MCF 10A (cell line): ENCODE results near the gene PC. TPM values are rescaled to one million over a fixed set of nuclear protein-coding genes. Genes with fewer than 3 reads are reported as not detected.

Source experiments
- BruUV-seq: library from RNA; stranded (reverse); fragments of 400-500 nt; replicated peaks from 2 replicates; lab custom pipeline; 2021; lab: Mats Ljungman, UMichigan
- CTCF ChIA-PET: fragments of 300-600 bp; sonication (Branson Sonifier 250); formaldehyde crosslinking; extraction: SDS; loops from one replicate; lab custom pipeline; 2021; ENCODE audit warnings: antibody characterized with exemption, inconsistent platforms; lab: Yijun Ruan, JAX
- POLR2A ChIA-PET: fragments of 300-600, 350-650 bp; sonication (Branson Sonifier 250); formaldehyde crosslinking; extraction: SDS; loops from one replicate; lab custom pipeline; 2020; ENCODE audit warnings: antibody characterized with exemption, inconsistent platforms; lab: Yijun Ruan, JAX
- DNase-seq: peaks from one replicate; pipeline ENCODE4 v3.0.0-alpha.2; 2018; ENCODE audit not compliant: unreplicated experiment
- H3K27ac Mint-ChIP-seq: one replicate; pipeline ENCODE4 v1.8.0; 2022; ENCODE audit warnings: mild to moderate bottlenecking, low read depth, mixed read lengths; ENCODE audit not compliant: unreplicated experiment
- H3K27me3 Mint-ChIP-seq: one replicate; pipeline ENCODE4 v1.8.0; 2022; ENCODE audit warnings: mixed read lengths; ENCODE audit not compliant: insufficient read depth, unreplicated experiment
- H3K36me3 Mint-ChIP-seq: one replicate; pipeline ENCODE4 v1.8.0; 2022; ENCODE audit warnings: mild to moderate bottlenecking, moderate library complexity, mixed read lengths; ENCODE audit not compliant: insufficient read depth, unreplicated experiment
- H3K4me1 Mint-ChIP-seq: one replicate; pipeline ENCODE4 v1.8.0; 2022; ENCODE audit warnings: mixed read lengths; ENCODE audit not compliant: insufficient read depth, unreplicated experiment
- H3K4me3 Mint-ChIP-seq: one replicate; pipeline ENCODE4 v1.8.0; 2022; ENCODE audit warnings: mild to moderate bottlenecking, moderate library complexity, mixed read lengths; ENCODE audit not compliant: unreplicated experiment
- H3K9me3 Mint-ChIP-seq: one replicate; pipeline ENCODE4 v1.8.0; 2022; ENCODE audit warnings: mixed read lengths; ENCODE audit not compliant: unreplicated experiment
- intact Hi-C: fragments of 100-400 bp; cut with micrococcal nuclease; formaldehyde crosslinking; loops from 2 replicates; pipeline ENCODE4 v1.14.1; 2022
- total RNA-seq: library from RNA; stranded (reverse); gene quantifications from 2 replicates; pipeline ENCODE4 v1.2.3, GENCODE V29; 2022
- TF ChIP-seq, protein P1 (sequence below): fragments of 200-600 bp; IDR thresholded peaks from one replicate; pipeline ENCODE4 v1.8.0; 2022; ENCODE audit warnings: antibody characterized with exemption, mild to moderate bottlenecking; ENCODE audit not compliant: unreplicated experiment

PC gene
- total RNA-seq, 1 experiment from 2014 or later: 37.7 TPM

DNA sequence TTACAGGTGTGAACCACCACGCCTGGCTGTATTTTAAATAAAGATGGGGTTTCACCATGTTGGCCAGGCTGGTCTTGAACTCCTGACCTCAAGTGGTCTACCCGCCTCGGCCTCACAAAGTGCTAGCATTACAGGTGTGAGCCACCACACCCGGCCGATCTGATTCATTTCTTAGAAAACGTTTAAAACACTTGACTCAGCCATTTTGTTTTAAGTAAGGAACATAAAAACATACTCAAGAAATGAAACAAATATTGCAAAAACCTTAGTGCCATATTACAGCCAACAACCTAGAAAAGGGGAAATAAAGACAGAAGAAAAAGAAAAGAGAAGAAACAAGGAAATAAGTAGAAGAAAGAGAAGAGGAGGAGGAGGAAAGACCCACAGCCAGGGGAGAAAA is 84.0 kb downstream of the PC start:
- TF ChIP-seq, protein P1, sequence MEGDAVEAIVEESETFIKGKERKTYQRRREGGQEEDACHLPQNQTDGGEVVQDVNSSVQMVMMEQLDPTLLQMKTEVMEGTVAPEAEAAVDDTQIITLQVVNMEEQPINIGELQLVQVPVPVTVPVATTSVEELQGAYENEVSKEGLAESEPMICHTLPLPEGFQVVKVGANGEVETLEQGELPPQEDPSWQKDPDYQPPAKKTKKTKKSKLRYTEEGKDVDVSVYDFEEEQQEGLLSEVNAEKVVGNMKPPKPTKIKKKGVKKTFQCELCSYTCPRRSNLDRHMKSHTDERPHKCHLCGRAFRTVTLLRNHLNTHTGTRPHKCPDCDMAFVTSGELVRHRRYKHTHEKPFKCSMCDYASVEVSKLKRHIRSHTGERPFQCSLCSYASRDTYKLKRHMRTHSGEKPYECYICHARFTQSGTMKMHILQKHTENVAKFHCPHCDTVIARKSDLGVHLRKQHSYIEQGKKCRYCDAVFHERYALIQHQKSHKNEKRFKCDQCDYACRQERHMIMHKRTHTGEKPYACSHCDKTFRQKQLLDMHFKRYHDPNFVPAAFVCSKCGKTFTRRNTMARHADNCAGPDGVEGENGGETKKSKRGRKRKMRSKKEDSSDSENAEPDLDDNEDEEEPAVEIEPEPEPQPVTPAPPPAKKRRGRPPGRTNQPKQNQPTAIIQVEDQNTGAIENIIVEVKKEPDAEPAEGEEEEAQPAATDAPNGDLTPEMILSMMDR: no peak
- no peak for DNase-seq
- Mint-ChIP-seq H3K27me3 (no peaks in the 10 kb centered on the region), H3K4me1 (peaks cover 23% of the 10 kb centered on the region), H3K36me3 (peaks cover 11% of the 10 kb centered on the region), H3K9me3 (no peaks in the 10 kb centered on the region), H3K4me3 (no peak overlapping the region), H3K27ac (no peak overlapping the region)
- CTCF ChIA-PET: no interaction called here
- POLR2A ChIA-PET: interaction anchor here (0.8 kb wide), 1 partner anchor 8 kb away, joined by 3 read pairs; no protein-coding TSS in a partner anchor
- intact Hi-C loops: no loop called here
- no TSS peak for BruUV-seq

DNA sequence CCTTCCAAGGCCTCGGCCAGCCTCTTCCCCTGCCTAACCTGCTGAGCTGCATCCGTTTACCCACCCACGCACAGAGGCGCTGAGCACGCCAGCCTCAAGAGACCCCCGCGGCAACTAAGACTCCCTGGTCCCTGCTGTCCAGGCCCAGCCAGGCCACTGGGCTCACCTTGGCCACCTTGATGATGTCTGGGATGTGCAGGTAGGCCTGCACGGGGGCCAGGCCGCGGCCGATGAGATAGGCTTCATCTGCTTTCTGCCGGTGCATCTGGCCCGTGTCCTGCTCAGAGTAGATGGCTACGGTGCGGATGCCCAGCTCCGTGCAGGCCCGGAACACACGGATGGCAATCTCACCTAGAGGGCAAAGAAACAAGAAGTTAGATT is 86.7 kb downstream of the PC start:
- no peak for DNase-seq
- intact Hi-C loops: no loop called here
- TF ChIP-seq, protein P1: no peak
- CTCF ChIA-PET: no interaction called here
- H3K4me1 Mint-ChIP-seq: peaks cover 12% of the 10 kb centered on the region
- POLR2A ChIA-PET: no interaction called here
- H3K4me3 Mint-ChIP-seq: no peak overlapping the region
- H3K9me3 Mint-ChIP-seq: no peaks in the 10 kb centered on the region
- no peaks in the 10 kb centered on the region for H3K27me3 Mint-ChIP-seq
- H3K27ac Mint-ChIP-seq: no peak overlapping the region
- BruUV-seq: no TSS peak
- peaks cover 20% of the 10 kb centered on the region for H3K36me3 Mint-ChIP-seq

DNA sequence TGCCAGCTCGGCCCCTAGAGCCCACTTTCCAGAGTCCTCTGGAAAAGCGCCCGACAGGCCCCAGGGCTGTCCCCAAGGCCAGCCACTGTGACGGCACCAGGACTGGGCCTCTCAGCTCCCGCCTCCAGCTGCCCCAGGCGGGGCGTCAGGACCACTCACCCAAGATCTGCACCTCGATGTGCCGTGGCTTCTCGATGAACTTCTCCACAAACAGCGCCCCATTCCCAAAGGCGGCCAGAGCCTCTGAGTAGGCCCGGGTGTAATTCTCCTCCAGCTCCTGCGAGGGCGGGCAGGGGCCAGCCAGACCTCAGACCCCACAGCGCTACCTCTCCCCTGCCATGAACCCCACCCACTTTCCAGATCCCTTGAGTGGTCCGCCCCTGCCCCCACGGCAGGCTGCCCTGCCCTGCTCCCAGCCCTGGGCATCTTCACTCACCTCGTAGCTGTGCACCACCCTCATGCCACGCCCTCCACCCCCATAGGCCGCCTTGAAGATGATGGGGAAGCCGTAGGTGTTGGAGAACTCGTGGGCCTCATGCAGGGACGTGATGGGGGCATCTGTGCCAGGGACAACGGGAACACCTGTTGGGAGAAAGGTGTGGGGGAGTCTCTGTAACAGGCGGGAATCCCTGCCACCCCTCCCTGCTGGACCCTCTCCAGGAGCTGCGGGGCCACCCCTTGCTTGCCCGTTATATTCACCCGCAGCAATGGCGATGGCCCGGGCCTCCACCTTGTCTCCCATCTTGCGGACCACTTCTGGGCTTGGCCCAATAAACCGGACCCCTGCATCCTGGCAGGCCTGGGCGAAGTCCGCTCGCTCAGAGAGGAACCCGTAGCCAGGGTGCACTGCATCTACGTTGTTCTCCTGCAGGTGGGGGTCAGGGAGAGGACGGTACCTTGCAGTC is 87.3 kb downstream of the PC start:
- Mint-ChIP-seq H3K4me1 (peaks cover 12% of the 10 kb centered on the region), H3K4me3 (no peak overlapping the region), H3K27ac (no peak overlapping the region), H3K9me3 (no peaks in the 10 kb centered on the region), H3K36me3 (peaks cover 20% of the 10 kb centered on the region), H3K27me3 (no peaks in the 10 kb centered on the region)
- intact Hi-C loops: no loop called here
- TSS peak; percentile 25 for BruUV-seq
- no peak for DNase-seq
- ChIA-PET POLR2A (interaction anchor here (1.4 kb wide), 1 partner anchor 10 kb away, joined by 3 read pairs; no protein-coding TSS in a partner anchor), CTCF (interaction anchor here (0.6 kb wide), 1 partner anchor 101 kb away, joined by 3 read pairs; no protein-coding TSS in a partner anchor)
- TF ChIP-seq, protein P1: no peak

DNA sequence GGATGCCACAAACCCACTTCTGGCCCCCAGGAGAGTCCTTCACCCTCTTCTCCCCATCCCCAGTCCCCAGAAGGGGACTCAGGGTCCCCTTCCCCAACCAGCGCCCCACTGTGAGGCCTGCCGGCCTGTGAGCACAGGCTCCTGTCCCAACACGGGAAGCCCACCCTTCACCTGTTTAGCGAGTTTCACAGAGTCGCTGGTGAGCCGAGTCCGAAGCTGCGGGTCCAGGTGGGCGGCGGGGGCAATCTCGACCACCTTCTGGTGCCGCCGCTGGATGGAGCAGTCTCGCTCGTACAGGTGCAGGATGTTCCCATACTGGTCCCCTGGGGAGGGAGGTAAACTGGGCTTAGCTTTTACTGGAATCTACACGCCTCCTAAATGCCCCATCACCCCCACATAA is 88.1 kb downstream of the PC start:
- no peak overlapping the region for H3K27ac Mint-ChIP-seq
- ChIA-PET POLR2A (interaction anchor here (1.4 kb wide), 1 partner anchor 11 kb away, joined by 3 read pairs; no protein-coding TSS in a partner anchor), CTCF (interaction anchor here (0.6 kb wide), 1 partner anchor 102 kb away, joined by 3 read pairs; no protein-coding TSS in a partner anchor)
- intact Hi-C loops: no loop called here
- peaks cover 17% of the 10 kb centered on the region for H3K36me3 Mint-ChIP-seq
- peaks cover 11% of the 10 kb centered on the region for H3K4me1 Mint-ChIP-seq
- no peaks in the 10 kb centered on the region for H3K9me3 Mint-ChIP-seq
- BruUV-seq: no TSS peak
- H3K27me3 Mint-ChIP-seq: no peaks in the 10 kb centered on the region
- no peak overlapping the region for H3K4me3 Mint-ChIP-seq
- no peak for DNase-seq
- TF ChIP-seq, protein P1: no peak
